IPS-11a (cell line): ENCODE measurements around the gene KCNN1.
"Not testable (repeated sequence)": the region's sequence is repeated elsewhere in the genome, so short reads cannot be mapped to it uniquely, and the experiment has no call there.

Experiments
- H3K4me3 ChIP-seq: one replicate; pipeline ENCODE4 v1.5.1; 2013; ENCODE audit warnings: low read depth, low read length, control low read depth

The KCNN1 gene

GRCh38 chr19:17966550-17967256 lies at the start of gene KCNN1:
Gene KCNN1 (plus strand): TSS chr19:17967107. CDS start chr19:17973889, 6,782 bp downstream.
- H3K4me3 ChIP-seq = peak within 1 kb of the TSS; percentile 22

GRCh38 chr19:17918151-17918550 lies 48.8 kb upstream of the KCNN1 start:
- H3K4me3 ChIP-seq = not testable (repeated sequence)

DNA sequence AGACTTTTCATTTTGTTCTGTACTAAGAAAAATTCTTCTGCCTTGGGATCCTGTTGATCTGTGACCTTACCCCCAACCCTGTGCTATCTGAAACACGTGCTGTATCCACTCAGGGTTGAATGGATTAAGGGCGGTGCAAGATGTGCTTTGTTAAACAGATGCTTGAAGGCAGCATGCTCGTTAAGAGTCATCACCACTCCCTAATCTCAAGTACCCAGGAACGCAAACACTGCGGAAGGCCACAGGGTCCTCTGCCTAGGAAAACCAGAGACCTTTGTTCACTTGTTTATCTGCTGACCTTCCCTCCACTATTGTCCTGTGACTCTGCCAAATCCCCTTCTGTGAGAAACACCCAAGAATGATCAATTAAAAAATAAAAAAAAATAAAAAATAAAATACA lies 47.8 kb upstream of the KCNN1 start:
- H3K4me3 ChIP-seq = not testable (repeated sequence)

DNA sequence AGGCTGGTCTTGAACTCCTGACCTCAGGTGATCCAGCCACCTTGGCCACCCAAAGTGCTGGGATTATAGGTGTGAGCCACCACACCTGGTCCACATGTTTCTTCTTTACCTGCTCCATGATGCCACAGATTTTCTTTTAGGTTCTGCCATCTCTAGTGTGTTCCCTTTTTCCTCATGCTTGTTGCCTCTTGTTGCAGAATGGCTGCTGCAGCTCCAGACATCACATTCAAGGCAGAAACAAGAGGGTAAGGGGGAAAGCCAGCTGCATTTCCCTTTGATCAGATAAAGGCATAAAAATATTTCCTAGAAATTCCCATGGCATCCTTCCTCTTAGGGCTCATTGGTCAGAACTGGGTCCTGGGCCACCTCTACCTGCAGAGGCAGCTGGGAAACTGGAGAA lies 46.4 kb upstream of the KCNN1 start:
- H3K4me3 ChIP-seq = no peak overlapping the region

GRCh38 chr19:17922138-17922537 lies 44.8 kb upstream of the KCNN1 start:
- H3K4me3 ChIP-seq = no peak overlapping the region

DNA sequence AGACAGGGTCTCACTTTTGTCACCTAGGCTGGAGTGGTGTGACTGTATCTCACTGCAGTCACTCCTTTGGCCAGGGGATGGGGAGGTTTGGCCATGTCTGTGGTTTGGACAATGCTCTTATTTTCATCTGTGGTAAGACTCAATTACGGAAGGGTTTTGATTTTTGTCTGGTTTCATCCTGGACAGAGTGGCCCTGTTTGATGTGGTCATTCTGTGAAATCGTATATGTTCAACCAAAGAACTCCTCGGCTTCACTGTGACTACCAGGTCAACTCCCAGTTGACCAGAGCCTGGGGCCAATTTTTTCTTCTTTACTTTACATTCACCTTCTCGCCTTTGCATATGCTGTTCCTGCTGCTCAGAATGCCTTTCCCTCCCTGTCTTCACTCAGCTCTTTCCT lies 40.9 kb upstream of the KCNN1 start:
- no peak overlapping the region for H3K4me3 ChIP-seq

DNA sequence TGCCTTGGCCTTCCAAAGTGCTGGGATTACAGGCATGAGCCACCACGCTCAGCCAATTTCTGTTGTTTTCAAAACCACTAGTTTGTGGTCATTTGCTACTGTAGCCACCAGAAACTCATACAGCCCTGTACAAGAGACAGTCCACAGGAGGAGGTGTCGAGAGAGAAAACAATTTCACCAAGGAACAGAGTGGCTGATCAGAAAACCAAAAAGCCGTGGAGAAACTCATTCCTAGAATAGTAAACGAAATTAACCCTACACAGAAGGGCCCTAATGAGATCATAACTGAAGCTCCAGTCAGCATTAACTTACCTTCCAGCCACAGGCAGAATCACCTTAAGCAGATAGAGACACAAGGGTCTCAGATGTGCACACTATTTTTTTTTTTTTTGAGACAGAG lies 37.9 kb upstream of the KCNN1 start:
- H3K4me3 ChIP-seq = no peak overlapping the region

DNA sequence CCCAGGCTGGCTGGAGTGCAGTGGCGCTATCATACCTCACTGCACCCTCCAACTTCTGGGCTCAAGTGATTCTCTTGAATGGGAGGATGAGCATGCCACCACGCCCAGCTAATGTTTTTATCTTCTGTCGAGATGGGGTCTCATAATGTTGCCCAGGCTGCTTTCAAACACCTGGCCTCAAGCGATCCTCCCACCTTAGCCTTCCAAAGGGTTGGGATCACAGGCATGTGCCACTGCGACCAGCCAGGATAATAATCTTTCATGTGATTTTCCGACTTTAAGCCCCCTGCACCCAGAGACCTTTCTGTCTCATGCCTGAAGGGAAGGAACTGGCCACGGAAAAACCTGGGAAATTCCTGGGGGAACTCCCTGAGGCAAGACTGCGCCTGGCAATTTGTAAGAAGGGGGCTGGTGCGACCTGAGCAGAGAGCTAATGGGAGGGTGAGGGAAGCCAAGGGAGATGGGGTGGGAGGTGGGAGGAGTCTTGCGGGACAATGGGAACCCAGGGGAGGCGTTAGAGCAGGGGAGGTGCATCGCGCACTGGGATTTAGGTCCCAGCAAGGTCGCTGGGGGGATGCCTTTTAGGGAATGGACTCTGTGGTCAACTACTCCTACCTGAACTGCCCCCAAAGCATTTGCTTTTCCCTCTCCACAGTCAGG lies 35.2 kb upstream of the KCNN1 start:
- H3K4me3 ChIP-seq = peak overlapping the region; percentile 42

DNA sequence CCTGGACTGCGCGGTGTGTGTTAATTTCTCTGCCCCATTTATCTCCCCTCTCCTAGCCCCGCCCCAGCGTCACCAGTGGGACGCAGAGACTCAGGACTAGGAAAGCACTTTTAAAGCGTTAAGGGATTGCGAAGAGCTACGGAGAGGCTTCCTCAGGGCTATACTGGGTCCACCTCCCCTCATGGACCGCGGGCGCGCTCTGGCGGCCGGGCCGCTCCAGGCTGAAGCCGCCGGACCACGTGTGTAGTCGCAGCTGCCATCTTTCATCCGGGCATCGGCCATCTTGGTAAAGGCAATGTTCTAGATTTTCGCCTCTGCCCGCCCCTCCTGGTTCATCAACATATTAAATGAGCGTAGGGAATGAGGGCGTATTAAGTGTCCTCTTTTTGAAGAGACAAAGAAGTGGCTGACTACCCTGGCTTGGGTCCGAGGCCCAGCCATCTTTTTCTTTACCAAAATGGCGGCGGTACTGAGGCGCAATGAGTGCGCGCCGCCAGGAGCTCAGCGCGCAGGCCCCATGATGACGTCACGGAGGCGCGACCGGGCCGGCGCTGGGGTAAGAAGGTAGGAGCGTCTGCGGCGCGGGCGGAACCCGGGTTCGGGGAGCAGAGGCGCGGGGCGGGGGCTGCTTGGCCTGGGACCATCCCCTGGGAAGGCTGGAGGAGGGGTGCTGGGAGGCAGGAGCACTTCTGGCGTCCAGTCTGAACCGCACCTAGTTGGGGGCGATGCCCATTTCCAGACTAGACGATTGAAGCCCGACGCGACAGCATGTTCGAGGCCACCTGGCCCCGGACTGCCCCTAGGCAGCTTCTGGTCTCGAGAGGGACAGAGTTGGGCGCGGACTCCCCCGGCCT lies 34.2 kb upstream of the KCNN1 start, which contains the start of gene CCDC124:
TSS of gene CCDC124 (plus strand) at position 531 of the 854 bp plus-strand sequence. CDS start 3,406 bp downstream, outside the sequence.
- H3K4me3 ChIP-seq = peak within 1 kb of the TSS; percentile 89

GRCh38 chr19:17933414-17934129 lies 33.3 kb upstream of the KCNN1 start:
- H3K4me3 ChIP-seq = peak overlapping the region; percentile 89

DNA sequence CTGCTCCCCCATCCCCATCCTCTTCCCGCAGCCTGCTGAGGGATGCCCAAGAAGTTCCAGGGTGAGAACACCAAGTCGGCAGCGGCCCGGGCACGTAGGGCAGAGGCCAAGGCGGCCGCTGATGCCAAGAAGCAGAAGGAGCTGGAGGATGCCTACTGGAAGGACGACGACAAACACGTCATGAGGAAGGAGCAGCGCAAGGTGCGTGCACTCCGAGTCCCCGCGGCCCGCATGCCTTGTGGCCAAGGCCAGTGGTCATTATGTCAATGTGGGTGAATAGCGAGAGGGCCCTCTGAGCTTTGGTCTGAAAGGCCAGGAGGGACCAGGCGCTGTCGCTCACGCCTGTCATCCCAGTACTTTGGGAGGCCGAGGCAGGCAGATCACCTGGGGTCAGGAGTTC lies 30.5 kb upstream of the KCNN1 start:
- H3K4me3 ChIP-seq = no peak overlapping the region

- no peak overlapping the region for H3K4me3 ChIP-seq
These were observed 29.5 kb upstream of the KCNN1 start for GRCh38 chr19:17937371-17937900.

- H3K4me3 ChIP-seq = no peak overlapping the region
These were observed 28.6 kb upstream of the KCNN1 start for GRCh38 chr19:17938092-17938845.

DNA sequence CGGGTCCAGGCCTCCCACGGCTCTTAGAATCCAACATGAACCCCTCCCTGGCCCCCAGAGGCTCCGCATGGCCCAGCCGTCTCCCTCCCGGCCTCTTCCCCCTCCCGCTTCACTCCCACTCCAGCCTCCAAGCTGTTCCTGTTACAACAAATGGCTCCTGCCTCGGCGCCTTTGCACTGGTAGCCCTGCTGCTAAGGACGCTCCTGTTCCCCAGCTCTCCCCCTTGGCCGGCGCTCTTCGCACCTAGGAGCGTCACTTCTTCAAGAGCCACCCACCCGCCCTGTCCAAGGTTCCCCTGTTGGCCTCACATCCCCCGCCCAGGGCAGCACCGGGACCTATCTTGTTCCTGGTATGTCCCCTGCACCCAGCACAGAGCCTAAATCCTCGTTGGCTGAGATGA lies 24.7 kb upstream of the KCNN1 start:
- no peak overlapping the region for H3K4me3 ChIP-seq

GRCh38 chr19:17942582-17943273 lies 24.2 kb upstream of the KCNN1 start:
- peak overlapping the region; percentile 9 for H3K4me3 ChIP-seq

DNA sequence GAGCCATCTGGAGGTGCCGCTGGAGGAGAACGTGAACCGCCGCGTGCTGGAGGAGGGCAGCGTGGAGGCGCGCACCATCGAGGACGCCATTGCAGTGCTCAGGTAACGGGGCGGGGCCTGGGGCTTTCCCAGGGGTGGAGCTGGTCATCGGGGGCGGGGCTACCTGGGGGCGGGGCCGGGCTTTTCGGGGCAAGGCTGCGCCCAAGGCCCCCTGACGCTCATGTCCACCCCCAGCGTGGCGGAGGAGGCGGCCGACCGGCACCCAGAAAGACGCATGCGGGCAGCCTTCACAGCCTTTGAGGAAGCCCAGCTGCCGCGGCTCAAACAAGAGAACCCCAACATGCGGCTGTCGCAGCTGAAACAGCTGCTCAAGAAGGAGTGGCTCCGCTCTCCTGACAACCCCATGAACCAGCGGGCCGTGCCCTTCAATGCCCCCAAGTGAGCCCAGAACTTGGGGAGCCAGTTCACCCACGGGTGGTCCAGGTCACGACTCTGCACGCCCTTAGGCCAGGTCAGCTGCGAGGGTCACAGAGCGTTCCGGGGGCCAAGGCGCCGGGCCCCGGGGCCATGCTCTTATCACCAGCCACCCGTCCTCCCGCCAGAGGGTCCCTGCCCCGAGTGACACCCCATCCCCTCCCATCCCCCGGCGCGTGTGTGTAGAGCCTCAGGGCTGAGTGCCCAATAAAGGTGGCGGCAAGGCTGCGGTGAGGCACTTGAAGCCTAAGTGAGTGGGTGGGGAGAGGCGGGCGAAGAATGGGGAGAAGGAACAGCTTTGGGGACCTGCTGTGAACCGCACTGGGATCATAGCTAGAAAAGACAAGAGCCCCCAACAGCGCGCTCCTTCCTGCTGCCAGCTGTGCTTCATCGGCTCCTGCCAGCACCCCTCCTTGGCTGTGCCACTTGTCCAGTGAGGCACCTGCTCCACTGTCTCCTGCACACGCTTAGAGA lies 23.4 kb upstream of the KCNN1 start:
- no peak overlapping the region for H3K4me3 ChIP-seq

DNA sequence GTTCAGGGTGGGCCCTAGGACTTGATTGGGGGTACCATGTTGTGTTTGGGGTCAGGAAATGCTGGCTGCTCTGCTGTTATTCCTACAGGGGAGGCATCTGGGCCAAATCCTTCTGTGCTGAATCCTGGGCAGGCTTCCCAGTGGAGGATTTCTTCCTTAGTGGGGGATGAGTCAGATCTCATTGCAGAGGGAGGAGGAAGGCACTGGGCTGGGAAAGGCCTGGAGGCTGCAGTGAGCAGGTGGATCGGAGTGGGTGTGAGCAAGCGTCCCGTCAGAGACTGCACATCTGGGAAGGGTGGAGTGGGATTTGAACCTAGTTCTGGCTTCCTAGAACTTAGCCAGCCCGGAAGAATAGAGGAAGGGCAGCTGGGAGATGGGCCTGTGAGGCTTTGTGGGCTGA lies 22.6 kb upstream of the KCNN1 start:
- H3K4me3 ChIP-seq = no peak overlapping the region
